ENCODE measurements around the gene GALNT10.

DNA sequence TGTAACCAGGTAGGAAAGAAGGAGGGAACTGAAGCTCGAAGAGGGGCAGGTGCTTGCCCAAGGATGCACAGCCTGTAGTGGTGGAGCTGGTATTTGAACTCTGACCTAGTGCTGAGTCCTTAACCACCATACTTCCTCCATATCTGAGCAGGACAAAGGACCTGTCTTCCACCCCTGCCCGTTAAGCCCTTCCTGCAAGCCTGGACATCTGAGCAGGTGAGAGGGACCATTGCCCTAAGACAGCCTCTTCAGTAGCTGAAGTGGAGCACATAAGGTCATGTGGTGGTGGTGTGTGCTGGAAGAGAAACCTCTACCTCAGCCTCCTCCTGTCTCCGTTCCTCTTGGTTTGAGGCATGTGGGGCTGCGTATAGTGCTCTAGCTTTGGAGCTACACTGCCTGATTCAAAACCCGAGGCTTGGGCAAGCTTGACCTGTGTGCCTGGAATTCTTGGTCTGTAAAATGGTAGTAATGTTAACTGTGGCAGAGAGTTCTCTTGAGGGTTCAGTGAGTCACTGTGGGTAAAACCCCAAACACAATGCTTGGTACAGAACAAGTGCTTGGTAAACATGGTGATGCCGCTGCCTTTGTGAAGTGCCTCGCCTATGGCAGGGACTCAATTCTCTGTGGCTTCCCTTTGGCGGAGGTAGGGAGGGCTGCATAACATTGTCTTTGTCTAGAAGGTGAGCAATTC, 7.4 kb downstream of the GALNT10 start:
- TF ChIP-seq, protein P1, sequence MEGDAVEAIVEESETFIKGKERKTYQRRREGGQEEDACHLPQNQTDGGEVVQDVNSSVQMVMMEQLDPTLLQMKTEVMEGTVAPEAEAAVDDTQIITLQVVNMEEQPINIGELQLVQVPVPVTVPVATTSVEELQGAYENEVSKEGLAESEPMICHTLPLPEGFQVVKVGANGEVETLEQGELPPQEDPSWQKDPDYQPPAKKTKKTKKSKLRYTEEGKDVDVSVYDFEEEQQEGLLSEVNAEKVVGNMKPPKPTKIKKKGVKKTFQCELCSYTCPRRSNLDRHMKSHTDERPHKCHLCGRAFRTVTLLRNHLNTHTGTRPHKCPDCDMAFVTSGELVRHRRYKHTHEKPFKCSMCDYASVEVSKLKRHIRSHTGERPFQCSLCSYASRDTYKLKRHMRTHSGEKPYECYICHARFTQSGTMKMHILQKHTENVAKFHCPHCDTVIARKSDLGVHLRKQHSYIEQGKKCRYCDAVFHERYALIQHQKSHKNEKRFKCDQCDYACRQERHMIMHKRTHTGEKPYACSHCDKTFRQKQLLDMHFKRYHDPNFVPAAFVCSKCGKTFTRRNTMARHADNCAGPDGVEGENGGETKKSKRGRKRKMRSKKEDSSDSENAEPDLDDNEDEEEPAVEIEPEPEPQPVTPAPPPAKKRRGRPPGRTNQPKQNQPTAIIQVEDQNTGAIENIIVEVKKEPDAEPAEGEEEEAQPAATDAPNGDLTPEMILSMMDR (IDR thresholded peaks at IDR 0.05; ENCODE audit: poor library complexity): no peak
- no peak for TF ChIP-seq EZH2phosphoT487 (IDR thresholded peaks at IDR 0.05; ENCODE audit: low read depth, severe bottlenecking, unreplicated experiment)
